Occipital lobe (tissue), 2 donors: ENCODE measurements around the gene PCK1. TPM values are rescaled to one million over a fixed set of nuclear protein-coding genes. Genes with fewer than 3 reads are reported as not detected.

Source experiments
- DNase-seq: peaks from one replicate; lab custom pipeline; 2025; lab: John Stamatoyannopoulos, UW
- total RNA-seq: library from RNA; depleted of rRNA; stranded (reverse); fragments of >200 nt; gene quantifications from one replicate; pipeline ENCODE4 v1.2.3, GENCODE V29; 2014

Gene PCK1
- total RNA-seq, 1 donor from 2014 or later: 0.31 TPM

- no peak for DNase-seq
These were observed 15.1 kb downstream of the PCK1 start for GRCh38 chr20:57576002-57576401.

DNA sequence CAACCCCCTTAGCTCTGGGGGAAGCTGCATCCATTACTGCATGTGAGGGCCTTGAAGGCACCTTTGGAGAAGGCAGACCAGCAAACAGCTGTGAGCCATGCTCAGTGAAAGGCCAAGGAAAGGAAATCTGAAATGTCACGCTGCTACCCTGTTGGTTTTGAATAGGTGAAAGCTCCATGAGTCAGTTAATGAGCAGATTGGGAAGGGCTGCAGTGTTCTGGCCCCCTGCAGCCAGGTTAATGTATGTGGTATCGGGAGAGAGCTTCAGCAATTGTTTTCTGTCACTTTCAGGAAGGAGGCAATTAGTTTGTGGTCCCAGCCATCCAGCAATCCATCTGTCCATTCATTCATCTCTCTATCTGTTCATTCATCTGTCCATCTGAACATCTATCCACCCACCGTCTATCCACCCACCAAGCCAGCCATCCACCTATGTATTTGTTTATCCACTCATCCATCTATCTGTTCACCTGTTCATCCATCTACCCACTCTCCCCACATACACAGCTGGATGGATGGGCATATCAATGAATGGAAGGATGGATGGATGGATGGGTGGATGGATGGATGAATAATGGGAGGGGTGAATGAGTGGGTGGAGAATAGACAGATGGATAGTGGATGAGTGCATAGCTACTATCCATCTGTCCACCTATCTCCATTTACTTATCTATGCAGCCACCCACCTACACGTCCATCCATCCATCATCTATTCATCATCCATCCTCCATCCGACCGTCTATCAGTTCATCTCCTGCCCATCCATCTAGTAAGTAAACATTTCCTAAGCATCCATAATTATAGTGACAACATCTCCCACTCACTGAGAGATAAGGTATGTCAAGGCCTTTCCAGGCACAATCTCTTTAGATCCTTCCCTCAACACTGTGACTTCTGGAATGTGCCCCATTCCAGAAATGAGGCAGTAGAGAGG is 16.0 kb downstream of the PCK1 start:
- DNase-seq: no peak

GRCh38 chr20:57577679-57578475 is 17.0 kb downstream of the PCK1 start:
- no peak for DNase-seq

GRCh38 chr20:57578476-57579165 is 17.7 kb downstream of the PCK1 start:
- no peak for DNase-seq

DNA sequence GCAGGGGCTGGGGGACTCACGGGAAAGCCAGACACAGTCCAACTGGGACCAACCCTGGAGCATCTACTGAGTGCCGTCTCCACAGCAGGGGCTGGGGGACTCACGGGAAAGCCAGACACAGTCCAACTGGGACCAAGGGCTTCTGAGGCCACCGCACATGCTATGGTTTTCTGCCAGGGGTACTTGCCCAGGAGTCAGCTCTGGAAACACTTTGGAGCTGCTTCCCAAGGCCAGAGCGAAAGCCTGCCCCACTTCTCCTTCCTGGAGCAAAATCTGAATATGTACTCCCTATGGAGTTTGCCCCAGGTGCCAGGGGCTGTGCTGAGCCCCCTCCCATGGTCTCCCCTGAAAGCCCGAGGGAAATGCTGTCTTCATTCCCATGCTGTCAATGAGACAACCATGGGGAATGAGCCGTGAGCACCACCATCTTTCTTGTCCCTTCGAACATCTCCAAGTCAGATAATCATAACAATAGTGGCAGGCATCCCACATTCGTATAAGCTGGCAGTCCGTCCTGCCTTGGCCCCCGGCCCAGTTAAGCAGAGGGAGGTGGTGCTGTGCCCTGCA is 18.5 kb downstream of the PCK1 start:
- no peak for DNase-seq

GRCh38 chr20:57579898-57580447 is 19.1 kb downstream of the PCK1 start:
- DNase-seq: no peak

- DNase-seq: no peak
These were observed 19.7 kb downstream of the PCK1 start for GRCh38 chr20:57580478-57581201.

DNA sequence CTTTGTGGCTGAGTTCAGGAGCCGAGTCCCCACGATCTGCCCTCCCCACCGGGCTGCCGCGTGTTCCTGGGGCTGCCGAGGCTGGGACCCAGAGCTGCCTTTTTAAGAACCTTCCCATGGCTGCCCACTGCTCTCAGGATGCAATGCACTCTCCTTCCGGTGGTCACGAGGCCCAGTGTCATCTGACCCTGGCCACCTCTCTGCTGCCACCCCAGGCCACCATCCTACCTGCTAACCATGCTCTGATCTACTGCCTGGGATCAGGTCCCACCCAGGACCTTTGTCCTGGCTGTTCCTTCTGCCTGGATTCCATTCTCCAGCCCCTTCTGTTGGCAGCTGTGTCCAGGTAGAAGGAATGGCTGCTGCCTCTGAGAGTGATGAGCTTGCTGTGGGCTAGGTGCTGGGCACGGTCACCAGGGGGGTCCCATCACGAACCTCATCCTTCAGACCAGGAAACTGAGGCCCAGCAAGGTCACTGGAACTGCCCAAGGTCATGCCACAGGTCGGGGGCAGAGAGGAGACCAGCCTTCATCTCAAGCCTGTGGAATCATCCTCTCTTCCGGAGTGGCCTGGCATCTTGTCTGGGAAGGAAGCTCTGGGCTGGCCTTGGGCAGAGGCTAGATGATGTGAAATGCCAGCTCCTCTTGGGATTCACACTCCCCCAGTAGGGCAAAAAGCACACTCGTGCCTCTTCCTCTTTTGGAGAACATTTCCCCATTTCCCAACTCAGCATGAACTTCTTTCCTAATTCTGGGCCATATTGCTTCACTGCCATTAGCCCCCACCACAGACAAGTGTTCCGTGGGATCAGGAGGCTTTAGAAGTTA is 20.5 kb downstream of the PCK1 start:
- DNase-seq: no peak

DNA sequence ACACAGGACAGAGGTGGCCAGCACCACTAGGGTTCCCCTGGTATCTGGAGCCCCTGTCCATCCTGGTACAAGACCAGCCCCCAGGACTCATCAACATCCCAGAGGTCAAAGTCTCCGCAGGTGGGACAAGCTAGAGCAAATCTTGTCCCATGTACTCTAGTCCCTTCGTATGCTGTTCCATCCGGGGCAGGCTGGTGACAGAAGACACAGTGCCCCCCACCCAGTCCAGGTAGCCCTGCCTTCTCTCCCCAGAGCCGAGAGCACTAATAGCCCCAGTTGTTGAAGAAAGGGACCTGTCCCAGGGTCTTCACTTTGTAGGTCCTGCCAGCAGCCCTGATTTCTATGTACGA is 21.1 kb downstream of the PCK1 start:
- no peak for DNase-seq

GRCh38 chr20:57582432-57583288 is 21.8 kb downstream of the PCK1 start:
- DNase-seq: no peak

DNA sequence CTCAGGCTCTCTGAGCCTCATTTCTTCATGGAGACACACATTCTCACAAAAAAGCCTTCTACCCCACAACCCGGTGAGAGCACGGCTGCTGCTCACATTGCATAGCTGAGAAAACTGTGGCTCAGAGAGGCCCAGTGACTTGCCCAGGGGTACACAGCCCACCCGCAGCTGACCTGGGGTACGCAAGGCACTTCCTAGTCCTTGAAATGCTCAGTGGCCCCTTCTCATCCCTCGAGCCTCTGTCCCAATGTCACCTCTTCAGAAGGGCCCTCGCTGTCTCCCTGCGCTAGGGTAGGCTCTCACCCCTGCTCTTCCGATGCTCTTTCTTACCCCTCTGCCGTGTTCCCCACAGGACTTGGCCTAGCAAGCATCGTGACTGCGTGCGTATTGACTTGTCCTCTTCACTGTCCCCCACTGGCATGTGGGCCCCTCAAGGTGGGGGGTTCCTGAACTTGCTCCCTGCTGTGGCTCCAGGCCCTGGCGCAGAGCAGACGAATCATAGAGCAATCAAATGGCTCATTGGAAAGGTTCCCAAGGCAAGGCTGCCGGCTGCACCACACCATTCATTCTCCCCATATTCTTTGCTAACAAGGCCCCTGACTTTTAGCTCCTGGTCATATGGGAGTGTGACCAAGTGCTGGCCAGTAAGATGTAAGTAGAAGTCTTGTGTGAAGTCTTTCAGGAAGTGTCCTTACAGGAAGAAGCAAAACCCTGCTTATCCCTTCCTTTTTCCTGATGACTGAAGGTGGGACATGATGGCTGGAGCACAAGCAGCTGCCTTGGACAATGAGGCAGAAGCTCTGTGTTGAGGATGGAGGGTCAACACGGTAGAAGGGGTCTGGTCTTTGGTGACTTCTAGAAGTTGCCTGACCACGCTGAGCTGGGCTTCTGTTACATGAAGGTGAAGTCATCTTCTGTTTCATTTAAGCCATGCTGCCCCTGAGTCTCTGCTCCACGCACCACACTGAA is 22.7 kb downstream of the PCK1 start:
- DNase-seq: no peak

- no peak for DNase-seq
These were observed 24.0 kb downstream of the PCK1 start for GRCh38 chr20:57584768-57585461.

DNA sequence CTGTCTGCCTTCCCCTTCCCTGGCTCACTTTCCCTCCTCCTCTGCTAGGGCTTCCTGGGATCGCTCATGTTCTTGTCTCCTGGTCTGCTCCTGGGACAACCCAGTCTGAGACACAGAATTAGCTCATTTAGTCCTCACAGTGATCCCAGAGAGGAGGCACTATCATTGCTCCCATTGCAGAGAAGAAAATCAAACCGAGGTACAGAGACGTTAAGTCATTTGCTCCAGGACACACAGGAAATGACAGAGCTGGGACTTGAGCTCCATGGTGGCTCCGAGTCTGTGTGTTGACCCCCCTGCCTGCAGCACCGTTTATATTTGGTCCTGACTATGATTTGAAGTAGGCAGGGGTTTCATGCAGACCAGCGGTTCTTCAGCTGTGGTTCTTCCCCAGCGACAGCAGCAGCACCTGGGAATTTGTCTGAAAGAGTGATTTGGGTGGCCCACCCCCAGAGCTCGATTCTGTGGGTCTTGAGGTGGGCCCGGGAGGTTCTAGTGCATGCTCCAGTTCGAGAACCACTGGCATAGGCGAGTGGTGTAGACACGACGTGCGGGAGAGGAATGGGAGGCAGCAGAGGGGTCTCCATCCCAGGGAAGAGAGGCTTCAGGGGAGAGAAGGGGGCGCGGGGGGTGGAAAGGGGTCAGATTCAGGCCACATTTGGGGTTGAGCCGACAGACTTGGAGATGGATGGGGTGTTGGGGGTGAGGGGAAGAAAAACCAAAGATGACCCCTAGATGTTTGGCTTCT is 24.7 kb downstream of the PCK1 start:
- no peak for DNase-seq

DNA sequence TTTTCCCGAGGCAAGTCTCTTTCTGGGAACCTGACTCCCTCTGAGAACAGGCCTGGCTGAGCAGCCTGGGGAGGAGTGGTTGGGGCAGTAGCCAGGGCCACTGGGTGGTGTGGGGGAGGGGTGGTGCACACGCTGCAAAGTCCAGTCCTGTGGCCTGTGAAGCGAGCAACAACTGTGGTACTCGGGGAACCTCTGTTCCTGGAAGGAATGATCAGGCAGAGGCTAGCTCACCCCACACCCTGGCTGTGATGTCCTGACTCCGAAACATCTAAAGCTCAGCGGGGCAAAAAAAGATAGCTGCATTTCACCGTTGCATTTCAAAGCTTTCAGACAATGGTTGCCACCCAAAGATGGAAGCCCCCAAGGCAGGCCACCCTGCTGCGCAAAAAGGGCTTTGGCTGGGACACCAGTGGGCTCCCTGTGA is 25.5 kb downstream of the PCK1 start:
- no peak for DNase-seq

- no peak for DNase-seq
These were observed 26.0 kb downstream of the PCK1 start for GRCh38 chr20:57586943-57587277.

- DNase-seq: no peak
These were observed 26.5 kb downstream of the PCK1 start for GRCh38 chr20:57587278-57587988.
